GM19467 (cell line): ENCODE data around the gene SAMD4A.

Source experiments
- ATAC-seq: cut with Tn5 transposase; IDR thresholded peaks from one replicate; pipeline ENCODE4 v1.9.1; 2021; ENCODE audit warnings: mild to moderate bottlenecking, moderate library complexity; ENCODE audit not compliant: unreplicated experiment

Gene SAMD4A

DNA sequence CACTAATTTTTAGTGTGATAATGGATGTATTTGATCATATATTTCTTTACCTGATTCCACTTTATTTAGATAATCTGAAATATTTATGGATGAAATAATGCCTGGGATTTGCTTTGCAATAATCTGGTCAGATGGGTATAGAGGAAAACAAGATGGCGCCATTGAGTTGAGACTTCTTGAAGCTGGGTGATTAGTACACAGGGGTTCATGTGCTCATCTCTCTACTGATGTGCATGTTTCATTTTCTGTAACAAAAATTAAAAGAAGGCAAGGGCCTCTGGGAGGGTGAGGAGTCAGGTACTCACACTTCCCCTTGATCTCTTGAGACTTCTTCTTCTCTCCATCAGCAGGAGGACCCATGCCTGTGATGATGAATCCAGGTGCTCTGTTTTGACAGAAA, 273.9 kb downstream of the SAMD4A start:
- no peak for ATAC-seq
